HG02938 (cell line): ENCODE results near the gene NME8.

Experiments
- ATAC-seq: cut with Tn5 transposase; IDR thresholded peaks from one replicate; pipeline ENCODE4 v1.9.1; 2021; ENCODE audit warnings: mild to moderate bottlenecking, moderate library complexity; ENCODE audit not compliant: unreplicated experiment

The NME8 gene

GRCh38 chr7:37899712-37900247, 51.4 kb downstream of the NME8 start:
- ATAC-seq = no peak

GRCh38 chr7:37901236-37901827, 52.9 kb downstream of the NME8 start:
- no peak for ATAC-seq

- ATAC-seq = no peak
These were observed 53.6 kb downstream of the NME8 start for GRCh38 chr7:37901890-37902524.

- ATAC-seq = no peak
These were observed 59.9 kb downstream of the NME8 start for GRCh38 chr7:37908221-37908788.

GRCh38 chr7:37912756-37913155, 64.4 kb downstream of the NME8 start:
- ATAC-seq = no peak

- ATAC-seq = peak; percentile 52
These were observed 67.0 kb downstream of the NME8 start for GRCh38 chr7:37915438-37915837.

- ATAC-seq = no peak
These were observed 67.7 kb downstream of the NME8 start for GRCh38 chr7:37916017-37916672.

GRCh38 chr7:37916673-37917660, 68.6 kb downstream of the NME8 start, which contains the start of gene SFRP4:
TSS of gene SFRP4 (minus strand) at chr7:37916817. CDS start at chr7:37916537, 280 bp downstream.
- peak; percentile 43 for ATAC-seq

- ATAC-seq = no peak
These were observed 70.1 kb downstream of the NME8 start for GRCh38 chr7:37918526-37918925.

GRCh38 chr7:37920305-37920848, 72.0 kb downstream of the NME8 start, which contains the start of gene EPDR1:
TSS of gene EPDR1 (plus strand) at chr7:37920640. CDS start at chr7:37920940, 300 bp downstream.
- peak; percentile 32 for ATAC-seq

GRCh38 chr7:37920849-37921805, 72.7 kb downstream of the NME8 start:
- ATAC-seq = peak; percentile 50

GRCh38 chr7:37921876-37922275, 73.5 kb downstream of the NME8 start:
- no peak for ATAC-seq

GRCh38 chr7:37923996-37924395, 75.6 kb downstream of the NME8 start:
- no peak for ATAC-seq

GRCh38 chr7:37924491-37925041, 76.2 kb downstream of the NME8 start:
- no peak for ATAC-seq

GRCh38 chr7:37925620-37926019, 77.2 kb downstream of the NME8 start:
- ATAC-seq = no peak

GRCh38 chr7:37927773-37928444, 79.5 kb downstream of the NME8 start:
- ATAC-seq = no peak

GRCh38 chr7:37928878-37929277, 80.5 kb downstream of the NME8 start:
- ATAC-seq = no peak
